Adipocyte (in vitro differentiated cells): ENCODE results near the gene VPS41.

Source experiments
- DNase-seq: peaks from one replicate; pipeline ENCODE4 v3.0.0-alpha.2; 2015; ENCODE audit warnings: low read depth
- H3K27me3 ChIP-seq: replicated peaks from 2 replicates; pipeline ENCODE4 v1.7.0; 2013; ENCODE audit warnings: mild to moderate bottlenecking, low read length, moderate library complexity; ENCODE audit not compliant: control insufficient read depth, insufficient read depth
- H3K36me3 ChIP-seq: 2 replicates; pipeline ENCODE4 v1.7.0; 2013; ENCODE audit warnings: low read length, mild to moderate bottlenecking, moderate library complexity; ENCODE audit not compliant: control insufficient read depth, insufficient read depth, severe bottlenecking
- H3K4me1 ChIP-seq: 2 replicates; pipeline ENCODE4 v1.7.0; 2013; ENCODE audit warnings: mild to moderate bottlenecking, low read length, moderate library complexity; ENCODE audit not compliant: control insufficient read depth, insufficient read depth
- H3K4me3 ChIP-seq: 2 replicates; pipeline ENCODE4 v1.7.0; 2013; ENCODE audit warnings: mild to moderate bottlenecking, low read length, moderate library complexity
- H3K9ac ChIP-seq: 2 replicates; pipeline ENCODE4 v1.7.0; 2013; ENCODE audit warnings: mild to moderate bottlenecking, low read length, moderate library complexity
- H3K9me3 ChIP-seq: 2 replicates; pipeline ENCODE4 v1.7.0; 2013; ENCODE audit warnings: mild to moderate bottlenecking, low read length, moderate library complexity; ENCODE audit not compliant: control insufficient read depth

The VPS41 gene

GRCh38 chr7:38905056-38905759 is 3.8 kb downstream of the VPS41 start:
- H3K27me3 ChIP-seq = no peaks in the 10 kb centered on the region
- H3K9me3 ChIP-seq = no peaks in the 10 kb centered on the region
- H3K4me1 ChIP-seq = peaks cover 5% of the 10 kb centered on the region
- H3K4me3 ChIP-seq = no peak overlapping the region
- DNase-seq = peak; percentile 37
- no peaks in the 10 kb centered on the region for H3K36me3 ChIP-seq
- no peak overlapping the region for H3K9ac ChIP-seq

GRCh38 chr7:38903057-38903456 is 5.9 kb downstream of the VPS41 start:
- H3K9me3 ChIP-seq = no peaks in the 10 kb centered on the region
- no peak overlapping the region for H3K4me3 ChIP-seq
- H3K27me3 ChIP-seq = no peaks in the 10 kb centered on the region
- peaks cover 1% of the 10 kb centered on the region for H3K4me1 ChIP-seq
- no peak for DNase-seq
- H3K36me3 ChIP-seq = no peaks in the 10 kb centered on the region
- no peak overlapping the region for H3K9ac ChIP-seq

GRCh38 chr7:38902449-38902848 is 6.5 kb downstream of the VPS41 start:
- Histone ChIP-seq H3K4me1 (no peaks in the 10 kb centered on the region), H3K9ac (no peak overlapping the region), H3K27me3 (no peaks in the 10 kb centered on the region), H3K4me3 (no peak overlapping the region), H3K9me3 (no peaks in the 10 kb centered on the region), H3K36me3 (no peaks in the 10 kb centered on the region)
- no peak for DNase-seq

- peaks cover 20% of the 10 kb centered on the region for H3K36me3 ChIP-seq
- H3K4me1 ChIP-seq = no peaks in the 10 kb centered on the region
- H3K9ac ChIP-seq = no peak overlapping the region
- peaks cover 3% of the 10 kb centered on the region for H3K9me3 ChIP-seq
- H3K4me3 ChIP-seq = no peak overlapping the region
- no peak for DNase-seq
- H3K27me3 ChIP-seq = no peaks in the 10 kb centered on the region
Measured at GRCh38 chr7:38893061-38893460, 15.9 kb downstream of the VPS41 start.

- no peaks in the 10 kb centered on the region for H3K4me1 ChIP-seq
- no peak overlapping the region for H3K9ac ChIP-seq
- no peak overlapping the region for H3K4me3 ChIP-seq
- H3K27me3 ChIP-seq = no peaks in the 10 kb centered on the region
- no peak for DNase-seq
- peaks cover 3% of the 10 kb centered on the region for H3K9me3 ChIP-seq
- H3K36me3 ChIP-seq = peaks cover 10% of the 10 kb centered on the region
Measured at GRCh38 chr7:38890597-38890996, 18.4 kb downstream of the VPS41 start.

GRCh38 chr7:38889872-38890432 is 19.0 kb downstream of the VPS41 start:
- Histone ChIP-seq H3K9ac (no peak overlapping the region), H3K27me3 (no peaks in the 10 kb centered on the region), H3K36me3 (peaks cover 3% of the 10 kb centered on the region), H3K4me3 (no peak overlapping the region), H3K9me3 (peaks cover 3% of the 10 kb centered on the region), H3K4me1 (no peaks in the 10 kb centered on the region)
- DNase-seq = no peak

GRCh38 chr7:38889079-38889478 is 19.9 kb downstream of the VPS41 start:
- Histone ChIP-seq H3K27me3 (no peaks in the 10 kb centered on the region), H3K9ac (no peak overlapping the region), H3K4me1 (no peaks in the 10 kb centered on the region), H3K9me3 (peaks cover 3% of the 10 kb centered on the region), H3K4me3 (no peak overlapping the region), H3K36me3 (peaks cover 3% of the 10 kb centered on the region)
- DNase-seq = no peak

GRCh38 chr7:38886265-38886664 is 22.7 kb downstream of the VPS41 start:
- DNase-seq = no peak
- H3K4me1 ChIP-seq = no peaks in the 10 kb centered on the region
- no peak overlapping the region for H3K9ac ChIP-seq
- H3K36me3 ChIP-seq = peaks cover 3% of the 10 kb centered on the region
- peaks cover 3% of the 10 kb centered on the region for H3K9me3 ChIP-seq
- H3K27me3 ChIP-seq = no peaks in the 10 kb centered on the region
- H3K4me3 ChIP-seq = no peak overlapping the region

GRCh38 chr7:38883706-38884105 is 25.3 kb downstream of the VPS41 start:
- Histone ChIP-seq H3K4me3 (no peak overlapping the region), H3K36me3 (no peaks in the 10 kb centered on the region), H3K9me3 (no peaks in the 10 kb centered on the region), H3K27me3 (no peaks in the 10 kb centered on the region), H3K9ac (no peak overlapping the region), H3K4me1 (no peaks in the 10 kb centered on the region)
- no peak for DNase-seq

- Histone ChIP-seq H3K9ac (no peak overlapping the region), H3K4me1 (no peaks in the 10 kb centered on the region), H3K36me3 (no peaks in the 10 kb centered on the region), H3K27me3 (no peaks in the 10 kb centered on the region), H3K9me3 (no peaks in the 10 kb centered on the region), H3K4me3 (no peak overlapping the region)
- no peak for DNase-seq
Measured at GRCh38 chr7:38881947-38882684, 26.9 kb downstream of the VPS41 start.

GRCh38 chr7:38881015-38881414 is 28.0 kb downstream of the VPS41 start:
- H3K4me1 ChIP-seq = no peaks in the 10 kb centered on the region
- no peak for DNase-seq
- no peaks in the 10 kb centered on the region for H3K27me3 ChIP-seq
- H3K36me3 ChIP-seq = no peaks in the 10 kb centered on the region
- H3K9ac ChIP-seq = no peak overlapping the region
- H3K4me3 ChIP-seq = no peak overlapping the region
- H3K9me3 ChIP-seq = no peaks in the 10 kb centered on the region
